PC-3 (cell line): ENCODE data around the gene FOXL1. TPM values are rescaled to one million over a fixed set of nuclear protein-coding genes. Genes with fewer than 3 reads are reported as not detected.
"Not testable (repeated sequence)": the region's sequence is repeated elsewhere in the genome, so short reads cannot be mapped to it uniquely, and the experiment has no call there.

Experiments
- ATAC-seq: fragments of 200-7000 bp; cut with Tn5 transposase; 2 replicates; pipeline ENCODE4 v1.9.1; 2020; ENCODE audit warnings: mild to moderate bottlenecking, moderate library complexity
- BruUV-seq: library from RNA; stranded (reverse); fragments of 400-500 nt; replicated peaks from 2 replicates; lab custom pipeline; 2021; lab: Mats Ljungman, UMichigan
- CTCF ChIA-PET: fragments of 300-600 bp; sonication (Branson Sonifier 250); formaldehyde crosslinking; loops from one replicate; lab custom pipeline; 2022; ENCODE audit warnings: antibody characterized with exemption; lab: Charles Lee
- POLR2A ChIA-PET: fragments of 300-600 bp; sonication (Branson Sonifier 250); formaldehyde crosslinking; loops from one replicate; lab custom pipeline; 2022; ENCODE audit warnings: antibody characterized with exemption; ENCODE audit not compliant: unreplicated experiment; lab: Charles Lee
- DNase-seq: peaks from one replicate; pipeline ENCODE4 v3.0.0-alpha.2; 2015
- H2AFZ ChIP-seq: fragments of 300-600 bp; sonication (generic); 2 replicates; pipeline ENCODE4 v1.6.0; 2016; ENCODE audit warnings: antibody characterized with exemption, low read length
- H3F3A ChIP-seq: fragments of 300-600 bp; sonication (generic); one replicate; pipeline ENCODE4 v1.6.0; 2017; ENCODE audit warnings: antibody characterized with exemption, low read length, control low read depth, mild to moderate bottlenecking; ENCODE audit not compliant: unreplicated experiment
- H3K27ac ChIP-seq: fragments of 300-600 bp; sonication (generic); 2 replicates; pipeline ENCODE4 v1.5.1; 2016; ENCODE audit warnings: mild to moderate bottlenecking, low read length
- H3K27me3 ChIP-seq: fragments of 300-600 bp; sonication (generic); 2 replicates; pipeline ENCODE4 v1.6.1; 2016; ENCODE audit warnings: low read length, mixed read lengths
- H3K36me3 ChIP-seq: fragments of 300-600 bp; sonication (generic); 2 replicates; pipeline ENCODE4 v1.6.1; 2016; ENCODE audit warnings: low read depth, mixed run types, low read length, mixed read lengths
- H3K4me1 ChIP-seq: fragments of 300-600 bp; sonication (generic); 2 replicates; pipeline ENCODE4 v1.5.1; 2016; ENCODE audit warnings: low read length; ENCODE audit not compliant: insufficient read depth
- H3K4me2 ChIP-seq: fragments of 300-600 bp; sonication (generic); 2 replicates; pipeline ENCODE4 v1.6.0; 2016; ENCODE audit warnings: low read length
- H3K4me3 ChIP-seq: fragments of 300-600 bp; sonication (generic); 2 replicates; pipeline ENCODE4 v1.5.1; 2016; ENCODE audit warnings: mild to moderate bottlenecking, low read length, mixed read lengths
- H3K79me2 ChIP-seq: fragments of 300-600 bp; sonication (generic); 2 replicates; pipeline ENCODE4 v1.6.1; 2017; ENCODE audit warnings: low read length, mixed read lengths
- H3K9ac ChIP-seq: fragments of 300-600 bp; sonication (generic); 2 replicates; pipeline ENCODE4 v1.6.0; 2016; ENCODE audit warnings: mild to moderate bottlenecking, low read length
- H3K9me2 ChIP-seq: fragments of 300-600 bp; sonication (generic); replicated peaks from 2 replicates; pipeline ENCODE4 v1.6.1; 2016; ENCODE audit warnings: mixed run types, low read length, mixed read lengths
- H3K9me3 ChIP-seq: fragments of 300-600 bp; sonication (generic); 2 replicates; pipeline ENCODE4 v1.6.1; 2016; ENCODE audit warnings: low read length, mixed read lengths
- H4K20me1 ChIP-seq: fragments of 300-600 bp; sonication (generic); 2 replicates; pipeline ENCODE4 v1.6.1; 2016; ENCODE audit warnings: low read length, mixed read lengths
- EZH2 ChIP-seq: fragments of 300-600 bp; sonication (generic); IDR thresholded peaks from one replicate; pipeline ENCODE4 v1.6.1; 2017; ENCODE audit warnings: antibody characterized with exemption, mild to moderate bottlenecking, low read length; ENCODE audit not compliant: unreplicated experiment
- EZH2phosphoT487 ChIP-seq: fragments of 300-600 bp; sonication (generic); IDR thresholded peaks from 2 replicates; pipeline ENCODE4 v1.6.1; 2018; ENCODE audit warnings: mild to moderate bottlenecking, antibody characterized with exemption, low read length, borderline replicate concordance
- intact Hi-C: fragments of 100-400 bp; cut with micrococcal nuclease; formaldehyde crosslinking; loops from 2 replicates; pipeline ENCODE4 v1.9.0; 2023
- total RNA-seq: library from RNA; depleted of rRNA; stranded (reverse); fragments of >200 nt; gene quantifications from 2 replicates; pipeline ENCODE4 v1.2.3, GENCODE V29; 2014
- TF ChIP-seq, protein P1 (sequence below): fragments of 300-600 bp; sonication (generic); conservative IDR thresholded peaks from 2 replicates; pipeline ENCODE4 v1.5.1; 2017; ENCODE audit warnings: antibody characterized with exemption, low read depth, mild to moderate bottlenecking, low read length

The FOXL1 gene
- total RNA-seq, 1 experiment from 2014 or later, result 8.1 TPM

DNA sequence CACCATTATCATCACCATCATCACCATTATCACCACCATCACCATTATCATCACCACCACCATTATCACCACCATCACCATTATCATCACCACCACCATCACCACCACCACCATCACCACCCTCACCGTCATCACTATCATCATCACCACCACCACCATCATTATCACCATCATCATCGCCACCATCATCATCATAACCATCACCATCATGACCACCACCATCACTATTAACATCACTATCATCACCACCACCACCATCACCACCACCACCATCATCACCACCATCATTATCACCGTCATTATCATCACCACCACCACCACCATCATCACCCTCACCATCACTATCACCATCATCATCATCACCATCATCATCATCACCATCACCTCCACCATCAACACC, 9.1 kb downstream of the FOXL1 start:
- H2AFZ ChIP-seq, result no peak overlapping the region
- BruUV-seq, result no TSS peak
- no peak overlapping the region for H3K27ac ChIP-seq
- H3K4me3 ChIP-seq, result no peak overlapping the region
- DNase-seq (no peak), ATAC-seq (no peak)
- ChIA-PET POLR2A (no interaction called here), CTCF (no interaction called here)
- H3K79me2 ChIP-seq, result no peaks in the 10 kb centered on the region
- H3K4me2 ChIP-seq, result no peak overlapping the region
- no peak overlapping the region for H3K9ac ChIP-seq
- H4K20me1 ChIP-seq, result no peaks in the 10 kb centered on the region
- intact Hi-C loops, result no loop called here
- no peaks in the 10 kb centered on the region for H3K9me2 ChIP-seq
- H3K36me3 ChIP-seq, result no peaks in the 10 kb centered on the region
- TF ChIP-seq EZH2, result no peak
- TF ChIP-seq, protein P1, sequence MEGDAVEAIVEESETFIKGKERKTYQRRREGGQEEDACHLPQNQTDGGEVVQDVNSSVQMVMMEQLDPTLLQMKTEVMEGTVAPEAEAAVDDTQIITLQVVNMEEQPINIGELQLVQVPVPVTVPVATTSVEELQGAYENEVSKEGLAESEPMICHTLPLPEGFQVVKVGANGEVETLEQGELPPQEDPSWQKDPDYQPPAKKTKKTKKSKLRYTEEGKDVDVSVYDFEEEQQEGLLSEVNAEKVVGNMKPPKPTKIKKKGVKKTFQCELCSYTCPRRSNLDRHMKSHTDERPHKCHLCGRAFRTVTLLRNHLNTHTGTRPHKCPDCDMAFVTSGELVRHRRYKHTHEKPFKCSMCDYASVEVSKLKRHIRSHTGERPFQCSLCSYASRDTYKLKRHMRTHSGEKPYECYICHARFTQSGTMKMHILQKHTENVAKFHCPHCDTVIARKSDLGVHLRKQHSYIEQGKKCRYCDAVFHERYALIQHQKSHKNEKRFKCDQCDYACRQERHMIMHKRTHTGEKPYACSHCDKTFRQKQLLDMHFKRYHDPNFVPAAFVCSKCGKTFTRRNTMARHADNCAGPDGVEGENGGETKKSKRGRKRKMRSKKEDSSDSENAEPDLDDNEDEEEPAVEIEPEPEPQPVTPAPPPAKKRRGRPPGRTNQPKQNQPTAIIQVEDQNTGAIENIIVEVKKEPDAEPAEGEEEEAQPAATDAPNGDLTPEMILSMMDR, result no peak
- TF ChIP-seq EZH2phosphoT487, result no peak
- no peaks in the 10 kb centered on the region for H3K9me3 ChIP-seq
- H3K27me3 ChIP-seq, result no peaks in the 10 kb centered on the region
- peaks cover 51% of the 10 kb centered on the region for H3K4me1 ChIP-seq
- peaks cover 5% of the 10 kb centered on the region for H3F3A ChIP-seq

DNA sequence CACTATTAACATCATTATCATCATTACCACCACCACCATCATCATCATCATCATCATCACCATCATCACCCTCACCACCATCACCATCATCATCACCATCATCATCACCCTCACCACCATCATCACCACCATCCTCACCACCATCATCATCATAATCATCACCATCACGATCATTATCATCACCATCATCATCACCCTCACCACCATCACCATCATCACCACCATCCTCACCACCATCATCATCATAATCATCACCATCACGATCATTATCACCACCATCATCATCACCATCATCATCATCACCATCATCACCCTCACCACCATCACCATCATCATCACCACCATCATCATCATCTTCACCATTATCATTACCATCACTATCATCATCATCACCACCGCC, 9.6 kb downstream of the FOXL1 start:
- BruUV-seq, DNase-seq, ATAC-seq, H3K4me3 ChIP-seq, CTCF ChIA-PET, H3K27ac ChIP-seq, H3K9ac ChIP-seq, H3K79me2 ChIP-seq, H3K27me3 ChIP-seq, intact Hi-C loops, H3F3A ChIP-seq, H3K36me3 ChIP-seq, H3K4me2 ChIP-seq, H2AFZ ChIP-seq, H3K9me3 ChIP-seq, POLR2A ChIA-PET, H4K20me1 ChIP-seq, H3K9me2 ChIP-seq: not testable (repeated sequence)
- peaks cover 51% of the 10 kb centered on the region for H3K4me1 ChIP-seq

DNA sequence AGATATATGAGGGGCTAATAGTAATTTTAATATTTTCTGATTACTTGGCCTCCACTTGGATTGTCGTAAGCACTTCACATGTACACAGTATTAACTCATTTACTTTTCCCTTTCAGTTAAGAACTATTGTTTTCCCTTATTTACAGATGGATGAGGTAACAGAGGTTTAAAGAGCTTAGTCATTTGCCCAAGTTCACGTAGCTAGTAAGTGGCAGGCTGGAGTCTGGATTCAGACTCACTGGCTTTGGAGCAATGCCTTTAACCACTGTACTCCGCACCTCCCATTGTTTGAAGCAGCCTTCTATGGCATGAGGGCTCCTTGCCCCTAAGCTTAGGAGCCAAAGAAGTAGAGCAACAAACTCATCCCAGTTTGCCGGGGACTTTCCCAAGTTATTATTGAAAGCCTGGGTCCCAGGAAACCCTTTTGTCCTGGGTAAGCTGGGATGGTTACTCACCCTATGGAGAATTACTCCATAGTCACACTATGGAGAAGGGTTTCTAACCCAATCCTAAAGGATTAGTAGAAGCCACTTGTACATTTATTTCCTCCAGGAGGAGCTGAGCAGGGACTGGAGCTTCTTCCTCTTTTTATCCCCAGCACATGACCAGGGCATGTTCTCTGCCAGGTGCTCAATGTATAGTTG, 12.3 kb downstream of the FOXL1 start:
- no peak for TF ChIP-seq EZH2phosphoT487
- no peak for TF ChIP-seq EZH2
- TF ChIP-seq, protein P1, result no peak

More for the DNA sequence above, 12.3 kb downstream of the FOXL1 start:
- Histone ChIP-seq H2AFZ (no peak overlapping the region), H3K4me3 (no peak overlapping the region), H3K79me2 (no peaks in the 10 kb centered on the region), H3K27me3 (no peaks in the 10 kb centered on the region), H3K36me3 (no peaks in the 10 kb centered on the region), H3K4me2 (peak overlapping the region; percentile 70), H3F3A (peaks cover 5% of the 10 kb centered on the region), H4K20me1 (no peaks in the 10 kb centered on the region), H3K9me3 (no peaks in the 10 kb centered on the region), H3K9me2 (no peaks in the 10 kb centered on the region), H3K9ac (peak overlapping the region; percentile 88), H3K27ac (peak overlapping the region; percentile 99), H3K4me1 (peaks cover 40% of the 10 kb centered on the region)
- CTCF ChIA-PET, result no interaction called here
- ATAC-seq, result peak; percentile 85
- POLR2A ChIA-PET, result interaction anchor here (1.2 kb wide), 1 partner anchor 74 kb away, joined by 4 read pairs; no protein-coding TSS in a partner anchor
- intact Hi-C loops, result loop anchor here (1.0 to 2.0 kb wide), 2 partner anchors 41 to 74 kb away; no protein-coding TSS in a partner anchor
- peak; percentile 89 for DNase-seq
- BruUV-seq, result TSS peak; percentile 52
